Neural cell (in vitro differentiated cells): ENCODE data around the gene PTCD2. TPM values are rescaled to one million over a fixed set of nuclear protein-coding genes. Genes with fewer than 3 reads are reported as not detected.
A peak's percentile ranks its signal among the peaks of the same experiment; 100 is the strongest.
"Not testable (repeated sequence)": the region's sequence is repeated elsewhere in the genome, so short reads cannot be mapped to it uniquely, and the experiment has no call there.

Experiments used
- H2AFZ ChIP-seq: fragments of 200-600, 300-800 bp; sonication (generic), shearing (Covaris generic); 2 replicates; pipeline ENCODE4 v1.6.0; 2014; ENCODE audit warnings: low read depth, mild to moderate bottlenecking, antibody characterized with exemption, low read length, moderate library complexity
- H3F3A ChIP-seq: fragments of 200-600 bp; shearing (Covaris generic); 2 replicates; pipeline ENCODE4 v1.6.1; 2016; ENCODE audit warnings: mild to moderate bottlenecking, moderate library complexity, mixed read lengths, antibody characterized with exemption, low read length; ENCODE audit not compliant: insufficient read depth, poor library complexity, severe bottlenecking
- H3K27ac ChIP-seq: fragments of 200-600, 300-800 bp; sonication (generic), shearing (Covaris generic); 2 replicates; pipeline ENCODE4 v1.5.1; 2014; ENCODE audit warnings: mild to moderate bottlenecking, low read length, moderate library complexity
- H3K27me3 ChIP-seq: fragments of 300-800, 200-600 bp; sonication (generic), shearing (Covaris generic); 2 replicates; pipeline ENCODE4 v1.6.0; 2014; ENCODE audit warnings: mild to moderate bottlenecking, low read depth, low read length, moderate library complexity; ENCODE audit not compliant: insufficient read depth
- H3K36me3 ChIP-seq: fragments of 300-800, 200-600 bp; sonication (generic), shearing (Covaris generic); 2 replicates; pipeline ENCODE4 v1.5.1; 2014; ENCODE audit warnings: mild to moderate bottlenecking, antibody characterized with exemption, low read length, moderate library complexity; ENCODE audit not compliant: insufficient read depth
- H3K4me2 ChIP-seq: fragments of 300-800, 200-600 bp; sonication (generic), shearing (Covaris generic); 2 replicates; pipeline ENCODE4 v1.6.0; 2014; ENCODE audit warnings: mild to moderate bottlenecking, low read length
- H3K4me3 ChIP-seq: fragments of 300-800, 200-600 bp; sonication (generic), shearing (Covaris generic); 2 replicates; pipeline ENCODE4 v1.5.1; 2014; ENCODE audit warnings: mild to moderate bottlenecking, low read length, moderate library complexity
- H3K79me2 ChIP-seq: fragments of 200-600 bp; shearing (Covaris generic); replicated peaks from 2 replicates; pipeline ENCODE4 v1.6.0; 2014; ENCODE audit warnings: mild to moderate bottlenecking, low read length, moderate library complexity; ENCODE audit not compliant: insufficient read depth
- H3K9ac ChIP-seq: fragments of 300-800, 200-600 bp; sonication (generic), shearing (Covaris generic); 2 replicates; pipeline ENCODE4 v1.6.1; 2016; ENCODE audit warnings: mild to moderate bottlenecking, low read length, mixed read lengths
- H3K9me2 ChIP-seq: fragments of 200-600 bp; shearing (Covaris generic); 2 replicates; pipeline ENCODE4 v1.6.1; 2016; ENCODE audit warnings: mild to moderate bottlenecking, low read length, mixed read lengths; ENCODE audit not compliant: insufficient read depth
- H3K9me3 ChIP-seq: fragments of 200-600, 300-800 bp; sonication (generic), shearing (Covaris generic); 2 replicates; pipeline ENCODE4 v1.6.1; 2016; ENCODE audit warnings: mild to moderate bottlenecking, mixed run types, low read length, moderate library complexity, mixed read lengths
- H4K20me1 ChIP-seq: fragments of 200-600 bp; shearing (Covaris generic); 2 replicates; pipeline ENCODE4 v1.6.1; 2016; ENCODE audit warnings: mild to moderate bottlenecking, mixed run types; ENCODE audit not compliant: insufficient read depth
- CTCF ChIP-seq: fragments of 450-650 bp; IDR thresholded peaks from 2 replicates; pipeline ENCODE4 v1.5.1; 2014; ENCODE audit warnings: antibody characterized with exemption, mild to moderate bottlenecking, moderate library complexity; ENCODE audit not compliant: poor library complexity, severe bottlenecking
- EP300 ChIP-seq: fragments of 450-650 bp; conservative IDR thresholded peaks from 2 replicates; pipeline ENCODE4 v1.6.1; 2014; ENCODE audit warnings: antibody characterized with exemption, mild to moderate bottlenecking, moderate library complexity; ENCODE audit not compliant: poor library complexity, severe bottlenecking
- EZH2 ChIP-seq: fragments of 200-600, 300-800 bp; shearing (Covaris generic), sonication (generic); IDR thresholded peaks from 2 replicates; pipeline ENCODE4 v1.6.1; 2014; ENCODE audit warnings: antibody characterized with exemption, low read length, borderline replicate concordance, mild to moderate bottlenecking; ENCODE audit not compliant: insufficient read depth, poor library complexity, severe bottlenecking
- MXI1 ChIP-seq: fragments of 450-650 bp; conservative IDR thresholded peaks from 2 replicates; pipeline ENCODE4 v1.6.1; 2014; ENCODE audit warnings: antibody characterized with exemption, mild to moderate bottlenecking; ENCODE audit not compliant: poor library complexity, severe bottlenecking
- POLR2AphosphoS5 ChIP-seq: IDR thresholded peaks from 2 replicates; pipeline ENCODE4 v1.6.1; 2012
- RAD21 ChIP-seq: fragments of 450-650 bp; conservative IDR thresholded peaks from 2 replicates; pipeline ENCODE4 v1.6.1; 2014; ENCODE audit warnings: antibody characterized with exemption, mild to moderate bottlenecking, moderate library complexity
- REST ChIP-seq: IDR thresholded peaks from 2 replicates; pipeline ENCODE4 v1.6.1; 2012; ENCODE audit warnings: borderline replicate concordance
- SMC3 ChIP-seq: fragments of 450-650 bp; conservative IDR thresholded peaks from 2 replicates; pipeline ENCODE4 v1.6.1; 2014; ENCODE audit warnings: antibody characterized with exemption, mild to moderate bottlenecking, moderate library complexity; ENCODE audit not compliant: poor library complexity
- TAF1 ChIP-seq: IDR thresholded peaks from 2 replicates; pipeline ENCODE4 v1.6.1; 2012; ENCODE audit warnings: low read depth
- polyA plus RNA-seq: library from polyadenylated mRNA; depleted of rRNA; stranded (reverse); fragments of >200 nt; gene quantifications from 2 replicates; pipeline ENCODE4 v1.2.3, GENCODE V29; 2014

PTCD2 gene
- polyA plus RNA-seq, 1 donor from 2014 or later, result 4.4 TPM

GRCh38 chr5:72313141-72313540 lies 7.0 kb upstream of the PTCD2 start:
- Histone ChIP-seq H3F3A (no peaks in the 10 kb centered on the region), H3K4me2 (no peak overlapping the region), H3K79me2 (peaks cover 9% of the 10 kb centered on the region), H3K27ac (no peak overlapping the region), H3K9me2 (no peaks in the 10 kb centered on the region), H4K20me1 (no peaks in the 10 kb centered on the region), H3K36me3 (no peaks in the 10 kb centered on the region), H3K9me3 (no peaks in the 10 kb centered on the region), H2AFZ (no peak overlapping the region), H3K9ac (no peak overlapping the region), H3K27me3 (no peaks in the 10 kb centered on the region), H3K4me3 (no peak overlapping the region)
- TF ChIP-seq REST (no peak), EZH2 (no peak), RAD21 (no peak), MXI1 (no peak), TAF1 (no peak), POLR2AphosphoS5 (no peak), EP300 (no peak), CTCF (no peak), SMC3 (no peak)

GRCh38 chr5:72314571-72315172 lies 5.5 kb upstream of the PTCD2 start:
- no peaks in the 10 kb centered on the region for H3F3A ChIP-seq
- no peak overlapping the region for H2AFZ ChIP-seq
- no peak overlapping the region for H3K4me3 ChIP-seq
- no peaks in the 10 kb centered on the region for H3K36me3 ChIP-seq
- no peak overlapping the region for H3K27ac ChIP-seq
- no peaks in the 10 kb centered on the region for H3K9me2 ChIP-seq
- peaks cover 17% of the 10 kb centered on the region for H3K79me2 ChIP-seq
- no peaks in the 10 kb centered on the region for H4K20me1 ChIP-seq
- H3K9me3 ChIP-seq, result no peaks in the 10 kb centered on the region
- no peak overlapping the region for H3K9ac ChIP-seq
- H3K27me3 ChIP-seq, result no peaks in the 10 kb centered on the region
- H3K4me2 ChIP-seq, result no peak overlapping the region
- TF ChIP-seq SMC3, result no peak
- no peak for TF ChIP-seq REST
- TF ChIP-seq EP300, result no peak
- no peak for TF ChIP-seq RAD21
- no peak for TF ChIP-seq POLR2AphosphoS5
- TF ChIP-seq MXI1, result no peak
- no peak for TF ChIP-seq CTCF
- no peak for TF ChIP-seq EZH2
- no peak for TF ChIP-seq TAF1

GRCh38 chr5:72319435-72319975 lies 668 bp upstream of the PTCD2 start:
- not testable (repeated sequence) for H3F3A ChIP-seq, H3K36me3 ChIP-seq, H3K27me3 ChIP-seq, H3K9me3 ChIP-seq, H3K9me2 ChIP-seq, H4K20me1 ChIP-seq
- Histone ChIP-seq H3K4me3 (peak overlapping the region; percentile 94), H3K4me2 (peak overlapping the region; percentile 39), H3K9ac (peak overlapping the region; percentile 82), H3K27ac (peak overlapping the region; percentile 84), H3K79me2 (peaks cover 16% of the 10 kb centered on the region), H2AFZ (peak overlapping the region; percentile 95)
